ENCODE measurements around the gene CGREF1. TPM values are rescaled to one million over a fixed set of nuclear protein-coding genes. Genes with fewer than 3 reads are reported as not detected.

The CGREF1 gene
- total and polyA plus RNA-seq, 4 donors: 0.55 to 0.89 (median 0.69) TPM

DNA sequence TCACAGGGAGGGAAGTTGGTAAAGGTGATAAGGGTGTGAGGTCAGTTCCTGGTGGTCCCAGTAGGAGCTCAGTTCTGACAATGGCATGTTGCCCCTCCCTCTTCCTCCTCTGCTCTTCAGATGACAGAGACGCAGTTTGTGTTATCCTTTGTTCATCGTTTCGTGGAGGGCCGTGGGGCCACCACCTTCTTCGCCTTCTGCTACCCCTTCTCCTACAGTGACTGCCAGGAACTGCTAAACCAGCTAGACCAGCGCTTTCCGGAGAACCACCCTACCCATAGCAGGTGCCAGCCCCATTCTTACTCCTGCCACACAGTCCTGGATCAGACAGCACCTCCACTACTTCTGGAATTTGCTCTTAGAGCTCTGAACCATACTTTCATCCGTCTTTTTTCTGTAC lies 65.2 kb downstream of the CGREF1 start:
- Histone ChIP-seq H3K27ac (ENCODE audit: low read depth in 1 of 2, low read length in 1 of 2) (no peak overlapping the region), H3K4me1 (ENCODE audit: control insufficient read depth in 5 of 5, insufficient read depth in 5 of 5, low read length in 5 of 5) (peaks cover 0 to 16% (median 2%) of the 10 kb centered on the region in 5 donors), H3K9ac (ENCODE audit: insufficient read depth in 1 of 2, low read length in 2 of 2) (no peak overlapping the region), H3K36me3 (ENCODE audit: control insufficient read depth in 4 of 4, insufficient read depth in 4 of 4, low read length in 4 of 4) (peaks cover 3 to 47% (median 34%) of the 10 kb centered on the region in 4 donors), H3K9me3 (ENCODE audit: control insufficient read depth in 4 of 4, insufficient read depth in 3 of 4, low read length in 3 of 4) (no peaks in the 10 kb centered on the region), H3K27me3 (ENCODE audit: control insufficient read depth in 3 of 3, insufficient read depth in 3 of 3, low read length in 2 of 3) (no peaks in the 10 kb centered on the region), H3K4me3 (no peak overlapping the region)
- DNase-seq (no peak), ATAC-seq (ENCODE audit: insufficient read depth, low FRiP score) (no peak)
- WGBS, 2 donors: 84 to 90% methylated on average over 8 of the region's 8 CpGs
- TF ChIP-seq, protein P1, sequence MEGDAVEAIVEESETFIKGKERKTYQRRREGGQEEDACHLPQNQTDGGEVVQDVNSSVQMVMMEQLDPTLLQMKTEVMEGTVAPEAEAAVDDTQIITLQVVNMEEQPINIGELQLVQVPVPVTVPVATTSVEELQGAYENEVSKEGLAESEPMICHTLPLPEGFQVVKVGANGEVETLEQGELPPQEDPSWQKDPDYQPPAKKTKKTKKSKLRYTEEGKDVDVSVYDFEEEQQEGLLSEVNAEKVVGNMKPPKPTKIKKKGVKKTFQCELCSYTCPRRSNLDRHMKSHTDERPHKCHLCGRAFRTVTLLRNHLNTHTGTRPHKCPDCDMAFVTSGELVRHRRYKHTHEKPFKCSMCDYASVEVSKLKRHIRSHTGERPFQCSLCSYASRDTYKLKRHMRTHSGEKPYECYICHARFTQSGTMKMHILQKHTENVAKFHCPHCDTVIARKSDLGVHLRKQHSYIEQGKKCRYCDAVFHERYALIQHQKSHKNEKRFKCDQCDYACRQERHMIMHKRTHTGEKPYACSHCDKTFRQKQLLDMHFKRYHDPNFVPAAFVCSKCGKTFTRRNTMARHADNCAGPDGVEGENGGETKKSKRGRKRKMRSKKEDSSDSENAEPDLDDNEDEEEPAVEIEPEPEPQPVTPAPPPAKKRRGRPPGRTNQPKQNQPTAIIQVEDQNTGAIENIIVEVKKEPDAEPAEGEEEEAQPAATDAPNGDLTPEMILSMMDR (IDR thresholded peaks at IDR 0.05; ENCODE audit: control extremely low read depth, extremely low read depth): no peak

DNA sequence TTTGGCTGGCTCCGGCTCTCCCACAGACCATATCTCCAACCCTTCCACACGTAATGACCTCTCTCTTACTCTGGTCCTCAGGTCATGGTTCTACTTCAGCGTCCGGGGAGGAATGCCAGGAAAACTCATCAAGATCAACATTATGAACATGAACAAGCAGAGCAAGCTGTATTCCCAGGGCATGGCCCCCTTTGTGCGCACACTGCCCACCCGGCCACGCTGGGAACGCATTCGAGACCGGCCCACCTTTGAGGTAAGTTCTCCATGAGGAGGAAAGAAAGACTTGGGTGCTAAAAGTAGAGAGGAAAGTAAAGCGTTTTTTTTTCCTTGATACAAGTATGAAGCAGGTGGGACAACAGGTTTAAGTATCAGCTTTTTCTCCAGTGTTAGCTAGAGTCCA lies 65.6 kb downstream of the CGREF1 start:
- Histone ChIP-seq H3K36me3 (ENCODE audit: control insufficient read depth in 4 of 4, insufficient read depth in 4 of 4, low read length in 4 of 4) (peaks cover 3 to 43% (median 30%) of the 10 kb centered on the region in 4 donors), H3K9me3 (ENCODE audit: control insufficient read depth in 4 of 4, insufficient read depth in 3 of 4, low read length in 3 of 4) (no peaks in the 10 kb centered on the region), H3K4me3 (no peak overlapping the region), H3K4me1 (ENCODE audit: control insufficient read depth in 5 of 5, insufficient read depth in 5 of 5, low read length in 5 of 5) (peaks cover 0 to 16% (median 2%) of the 10 kb centered on the region in 5 donors), H3K9ac (ENCODE audit: insufficient read depth in 1 of 2, low read length in 2 of 2) (no peak overlapping the region), H3K27me3 (ENCODE audit: control insufficient read depth in 3 of 3, insufficient read depth in 3 of 3, low read length in 2 of 3) (no peaks in the 10 kb centered on the region), H3K27ac (ENCODE audit: low read depth in 1 of 2, low read length in 1 of 2) (no peak overlapping the region)
- DNase-seq (no peak), ATAC-seq (ENCODE audit: insufficient read depth, low FRiP score) (no peak)
- TF ChIP-seq, protein P1 (IDR thresholded peaks at IDR 0.05; ENCODE audit: control extremely low read depth, extremely low read depth): no peak
- 90 to 94% methylated on average over 11 of the region's 11 CpGs for WGBS, 2 donors

DNA sequence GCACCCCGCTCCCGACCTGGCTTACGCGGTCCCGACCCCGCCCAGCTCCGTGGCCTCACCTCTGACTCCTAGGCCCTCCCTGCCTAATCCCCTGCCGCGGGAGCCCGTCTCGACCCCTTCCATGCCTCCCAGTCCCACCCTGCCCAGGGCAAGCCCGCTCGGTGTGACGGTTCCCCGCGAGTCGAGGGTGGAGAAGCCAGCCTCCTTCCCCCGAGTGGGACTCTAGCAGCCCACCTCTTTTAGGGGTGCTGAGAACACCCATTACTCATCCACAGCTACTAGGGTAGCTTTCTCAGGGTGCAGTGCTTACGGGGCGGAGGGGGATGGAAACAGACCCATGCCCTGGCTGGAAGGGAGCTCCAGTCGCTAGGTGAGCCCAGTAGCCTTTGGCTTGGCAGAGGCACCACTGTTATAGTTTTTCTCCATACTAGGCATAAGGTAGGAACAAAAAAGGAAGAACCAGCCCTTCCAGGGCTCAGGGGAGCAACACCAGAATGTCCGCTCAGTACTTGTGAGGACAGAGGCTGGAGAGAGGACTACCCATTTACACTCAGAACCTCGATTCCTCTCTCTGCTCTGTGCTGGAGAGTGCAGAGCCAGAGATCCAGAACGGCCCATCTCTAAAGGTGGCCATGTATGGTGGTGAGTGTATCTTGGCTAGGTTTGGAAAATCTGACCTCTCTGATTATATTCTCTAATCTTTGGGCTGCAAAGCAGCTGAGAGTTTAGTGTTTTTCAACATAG lies 66.9 kb downstream of the CGREF1 start:
- peak in 2 of 3 donors; percentile 24 to 25 for DNase-seq

More for the DNA sequence above, 66.9 kb downstream of the CGREF1 start:
- peak overlapping the region; percentile 66 to 76 for H3K9ac ChIP-seq (ENCODE audit: insufficient read depth in 1 of 2, low read length in 2 of 2)
- 7% methylated on average over 20 to 24 of the region's 24 CpGs for WGBS, 2 donors
- ATAC-seq (ENCODE audit: insufficient read depth, low FRiP score): no peak
- H3K36me3 ChIP-seq (ENCODE audit: control insufficient read depth in 4 of 4, insufficient read depth in 4 of 4, low read length in 4 of 4): peaks cover 3 to 38% (median 26%) of the 10 kb centered on the region in 4 donors
- H3K4me1 ChIP-seq (ENCODE audit: control insufficient read depth in 5 of 5, insufficient read depth in 5 of 5, low read length in 5 of 5): peaks cover 0 to 16% (median 2%) of the 10 kb centered on the region in 5 donors
- TF ChIP-seq, protein P1 (IDR thresholded peaks at IDR 0.05; ENCODE audit: control extremely low read depth, extremely low read depth): no peak
- no peaks in the 10 kb centered on the region for H3K27me3 ChIP-seq (ENCODE audit: control insufficient read depth in 3 of 3, insufficient read depth in 3 of 3, low read length in 2 of 3)
- peak overlapping the region; percentile 58 for H3K4me3 ChIP-seq
- peak overlapping the region; percentile 78 to 80 for H3K27ac ChIP-seq (ENCODE audit: low read depth in 1 of 2, low read length in 1 of 2)
- no peaks in the 10 kb centered on the region for H3K9me3 ChIP-seq (ENCODE audit: control insufficient read depth in 4 of 4, insufficient read depth in 3 of 4, low read length in 3 of 4)

Measured in lung (tissue), 12 donors.